ENCODE data around the gene EEF1B2. TPM values are rescaled to one million over a fixed set of nuclear protein-coding genes. Genes with fewer than 3 reads are reported as not detected.
"Not testable (repeated sequence)": the region's sequence is repeated elsewhere in the genome, so short reads cannot be mapped to it uniquely, and the experiment has no call there.

Gene EEF1B2

DNA sequence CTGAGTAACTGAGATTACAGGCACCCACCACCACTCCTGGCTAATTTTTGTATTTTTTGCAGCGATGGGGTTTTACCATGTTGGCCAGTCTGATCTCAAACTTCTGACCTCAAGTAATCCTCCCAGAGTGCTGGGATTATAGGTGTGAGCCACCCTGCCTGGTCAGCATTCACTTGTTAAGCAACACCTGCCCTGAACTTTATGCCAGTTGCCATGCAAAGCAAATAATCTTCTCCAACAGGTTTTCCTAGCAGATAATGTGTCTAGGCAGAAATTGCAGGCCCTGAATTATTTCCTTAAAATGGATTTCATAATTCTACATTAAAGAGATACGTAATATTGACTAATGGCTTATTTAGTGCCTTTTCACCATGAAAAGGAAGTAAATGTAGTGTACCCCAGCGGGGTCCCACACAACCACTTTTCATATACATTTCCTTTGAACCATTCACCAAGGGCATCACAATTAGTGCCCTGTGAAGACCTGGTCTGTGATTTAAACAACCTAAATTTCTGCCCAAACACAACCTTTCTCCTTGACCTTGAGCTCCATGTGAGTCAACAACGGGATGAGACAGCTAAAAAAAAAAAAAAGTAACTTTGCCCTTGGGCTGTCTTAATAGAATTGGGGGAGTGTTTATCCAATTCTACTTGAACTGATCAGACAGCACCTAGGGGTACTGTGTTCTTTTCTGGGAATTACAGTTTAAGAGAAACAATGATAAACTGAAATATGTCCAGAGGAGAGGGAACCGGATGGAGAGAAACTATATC, 41.6 kb downstream of the EEF1B2 start:
- Histone ChIP-seq H3K4me2 (ENCODE audit: low read length) (no peak overlapping the region), H3K27me3 (ENCODE audit: control insufficient read depth, insufficient read depth, low read length) (no peaks in the 10 kb centered on the region), H3K4me1 (ENCODE audit: control insufficient read depth, insufficient read depth, low read length) (peaks cover 12% of the 10 kb centered on the region), H3K36me3 (ENCODE audit: insufficient read depth, low read length) (no peaks in the 10 kb centered on the region), H3K9ac (ENCODE audit: low read depth, low read length) (no peak overlapping the region), H3K4me3 (ENCODE audit: low read length) (no peak overlapping the region), H3K9me3 (replicated peaks; ENCODE audit: low read length) (no peaks in the 10 kb centered on the region)

DNA sequence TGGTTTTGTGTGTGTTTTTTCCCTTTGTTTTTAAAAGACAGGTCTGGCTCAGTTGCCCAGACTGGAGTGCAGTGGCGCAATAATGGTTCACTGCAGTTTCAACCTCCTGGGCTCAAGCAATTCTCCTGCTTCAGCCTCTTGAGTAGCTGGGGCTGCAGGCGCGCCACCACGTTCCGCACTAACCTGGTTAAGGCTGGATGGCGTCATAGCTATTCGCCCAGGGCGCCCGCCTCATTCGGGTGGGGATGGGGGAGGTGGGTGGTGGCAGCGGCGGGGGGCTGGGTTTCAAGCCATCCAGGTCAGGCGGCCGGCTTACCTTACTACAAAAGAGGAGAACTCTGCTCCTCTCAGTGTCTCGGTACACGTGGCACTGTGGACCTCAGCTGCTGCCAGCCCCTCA, 42.8 kb downstream of the EEF1B2 start:
- H3K4me2 ChIP-seq (ENCODE audit: low read length) = no peak overlapping the region
- H3K4me3 ChIP-seq (ENCODE audit: low read length) = no peak overlapping the region
- no peak overlapping the region for H3K9ac ChIP-seq (ENCODE audit: low read depth, low read length)
- H3K9me3 ChIP-seq (replicated peaks; ENCODE audit: low read length) = no peaks in the 10 kb centered on the region
- no peaks in the 10 kb centered on the region for H3K36me3 ChIP-seq (ENCODE audit: insufficient read depth, low read length)
- peaks cover 12% of the 10 kb centered on the region for H3K4me1 ChIP-seq (ENCODE audit: control insufficient read depth, insufficient read depth, low read length)
- H3K27me3 ChIP-seq (ENCODE audit: control insufficient read depth, insufficient read depth, low read length) = no peaks in the 10 kb centered on the region

DNA sequence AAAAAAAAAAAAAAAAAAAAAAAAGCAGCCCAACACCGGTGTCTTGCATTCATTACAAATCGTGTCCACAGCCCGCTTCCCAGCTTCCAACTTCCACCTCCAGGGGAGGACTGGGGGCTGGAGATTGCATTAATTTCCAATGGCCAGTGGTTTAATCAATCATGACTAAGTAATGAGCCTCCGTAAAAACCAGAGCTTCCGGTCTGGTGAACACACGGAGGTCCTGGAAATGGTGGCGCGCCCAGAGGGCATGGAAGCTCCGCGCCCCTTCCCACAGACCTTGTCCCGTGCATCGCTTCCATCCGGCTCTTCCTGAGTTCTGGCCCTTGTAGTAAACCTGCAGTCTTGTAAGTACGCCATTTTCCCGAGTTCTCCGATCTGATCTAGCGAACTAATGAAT, 43.6 kb downstream of the EEF1B2 start:
- Histone ChIP-seq H3K27me3 (ENCODE audit: control insufficient read depth, insufficient read depth, low read length) (no peaks in the 10 kb centered on the region), H3K9ac (ENCODE audit: low read depth, low read length) (no peak overlapping the region), H3K9me3 (replicated peaks; ENCODE audit: low read length) (no peaks in the 10 kb centered on the region), H3K4me1 (ENCODE audit: control insufficient read depth, insufficient read depth, low read length) (peaks cover 9% of the 10 kb centered on the region), H3K4me2 (ENCODE audit: low read length) (no peak overlapping the region), H3K36me3 (ENCODE audit: insufficient read depth, low read length) (no peaks in the 10 kb centered on the region), H3K4me3 (ENCODE audit: low read length) (no peak overlapping the region)

DNA sequence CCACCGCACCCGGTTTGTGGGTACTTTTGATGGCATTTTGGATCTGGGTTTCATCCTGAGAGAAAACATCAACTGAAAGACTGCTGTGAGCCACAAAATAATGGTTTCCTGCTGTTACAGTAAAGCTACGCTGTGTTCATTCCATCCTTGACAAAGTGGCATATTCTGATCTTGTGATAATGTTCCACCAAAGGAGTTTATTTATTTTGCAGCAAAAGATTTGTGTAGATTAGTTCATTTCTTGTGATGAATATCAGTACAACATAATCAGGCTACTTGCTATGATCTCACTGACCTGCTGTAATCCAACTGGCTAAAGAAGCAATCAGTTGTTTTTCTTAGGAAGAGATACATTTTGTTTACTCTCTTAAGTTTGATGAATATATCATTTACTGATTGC, 45.0 kb downstream of the EEF1B2 start:
- Histone ChIP-seq H3K36me3 (ENCODE audit: insufficient read depth, low read length) (no peaks in the 10 kb centered on the region), H3K9me3 (replicated peaks; ENCODE audit: low read length) (no peaks in the 10 kb centered on the region), H3K4me2 (ENCODE audit: low read length) (no peak overlapping the region), H3K4me3 (ENCODE audit: low read length) (no peak overlapping the region), H3K9ac (ENCODE audit: low read depth, low read length) (no peak overlapping the region), H3K4me1 (ENCODE audit: control insufficient read depth, insufficient read depth, low read length) (peaks cover 5% of the 10 kb centered on the region), H3K27me3 (ENCODE audit: control insufficient read depth, insufficient read depth, low read length) (no peaks in the 10 kb centered on the region)

GRCh38 chr2:206207316-206207715, 47.6 kb downstream of the EEF1B2 start:
- H3K36me3 ChIP-seq (ENCODE audit: insufficient read depth, low read length); H3K4me3 ChIP-seq (ENCODE audit: low read length); H3K9ac ChIP-seq (ENCODE audit: low read depth, low read length); H3K27me3 ChIP-seq (ENCODE audit: control insufficient read depth, insufficient read depth, low read length); H3K4me2 ChIP-seq (ENCODE audit: low read length); H3K9me3 ChIP-seq (replicated peaks; ENCODE audit: low read length): not testable (repeated sequence)
- peaks cover 13% of the 10 kb centered on the region for H3K4me1 ChIP-seq (ENCODE audit: control insufficient read depth, insufficient read depth, low read length)

DNA sequence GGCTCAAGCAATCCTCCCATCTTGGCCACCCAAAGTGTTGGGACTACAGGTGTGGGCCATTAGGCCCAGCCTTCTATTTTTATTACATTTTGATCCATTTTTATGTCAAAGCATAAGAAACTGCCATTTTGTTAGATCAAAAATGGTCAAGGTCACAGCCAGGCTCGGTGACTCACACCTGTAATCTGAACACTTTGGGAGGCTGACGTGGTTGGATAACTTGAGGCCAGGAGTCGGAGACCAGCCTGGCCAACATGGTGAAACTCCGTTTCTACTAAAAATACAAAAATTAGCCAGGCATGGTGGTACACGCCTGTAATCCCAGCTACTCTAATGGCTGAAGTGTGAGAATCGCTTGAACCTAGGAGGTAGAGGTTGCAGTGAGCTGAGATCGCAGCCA, 49.2 kb downstream of the EEF1B2 start:
- Histone ChIP-seq H3K9me3 (replicated peaks; ENCODE audit: low read length) (no peaks in the 10 kb centered on the region), H3K27me3 (ENCODE audit: control insufficient read depth, insufficient read depth, low read length) (no peaks in the 10 kb centered on the region), H3K4me2 (ENCODE audit: low read length) (no peak overlapping the region), H3K4me3 (ENCODE audit: low read length) (no peak overlapping the region), H3K36me3 (ENCODE audit: insufficient read depth, low read length) (no peaks in the 10 kb centered on the region), H3K4me1 (ENCODE audit: control insufficient read depth, insufficient read depth, low read length) (peaks cover 17% of the 10 kb centered on the region), H3K9ac (ENCODE audit: low read depth, low read length) (no peak overlapping the region)

DNA sequence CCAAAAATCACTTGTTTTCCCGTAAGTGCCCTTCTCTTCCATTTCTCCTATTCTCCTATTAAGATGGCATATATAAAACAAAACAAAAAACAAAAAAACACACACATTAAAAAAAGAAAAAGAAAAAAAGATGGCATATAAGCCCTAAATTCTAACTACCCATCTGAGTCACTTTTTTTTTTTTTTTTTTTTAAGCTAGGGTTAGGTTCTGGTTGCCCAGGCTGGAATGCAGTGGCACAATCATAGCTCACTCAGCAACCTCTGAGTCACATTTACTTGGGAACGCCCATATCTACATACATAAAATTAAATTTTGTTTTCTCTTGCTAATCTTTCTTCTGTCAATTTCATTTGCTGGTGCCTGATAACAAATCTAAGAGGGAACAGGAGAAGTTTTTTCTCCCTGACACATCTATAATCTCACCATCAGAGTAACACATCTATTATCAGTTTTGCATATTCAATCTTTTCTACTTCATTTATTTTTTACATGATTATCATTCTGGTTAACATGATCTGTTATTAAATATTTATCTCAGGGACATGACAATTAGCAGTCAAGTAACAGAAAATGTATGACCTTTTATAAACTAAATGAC, 52.1 kb downstream of the EEF1B2 start:
- Histone ChIP-seq H3K4me1 (ENCODE audit: control insufficient read depth, insufficient read depth, low read length) (peaks cover 17% of the 10 kb centered on the region), H3K4me3 (ENCODE audit: low read length) (peak overlapping the region; percentile 69), H3K9ac (ENCODE audit: low read depth, low read length) (peak overlapping the region; percentile 87), H3K36me3 (ENCODE audit: insufficient read depth, low read length) (no peaks in the 10 kb centered on the region), H3K4me2 (ENCODE audit: low read length) (peak overlapping the region; percentile 80), H3K9me3 (replicated peaks; ENCODE audit: low read length) (no peaks in the 10 kb centered on the region), H3K27me3 (ENCODE audit: control insufficient read depth, insufficient read depth, low read length) (no peaks in the 10 kb centered on the region)

Small RNAs within 50 kb of the gene (small RNA-seq; reads per million reads assigned to genes)
- gene RF00134 (not detected), gene RF02271 (not detected), gene SNORA41 (not detected), gene SNORD51 (not detected)
